Measurements from ENCODE around the gene WDR36.

The WDR36 gene

GRCh38 chr5:111167551-111167950 is 75.4 kb downstream of the WDR36 start:
- H3K4me1 Mint-ChIP-seq, result peaks cover 12% of the 10 kb centered on the region
- no peak overlapping the region for H3K27ac Mint-ChIP-seq
- no peaks in the 10 kb centered on the region for H3K9me3 Mint-ChIP-seq
- no peak for TF ChIP-seq CTCF (IDR thresholded peaks at IDR 0.05)
- H3K36me3 Mint-ChIP-seq (ENCODE audit: low read depth), result no peaks in the 10 kb centered on the region
- H3K27me3 Mint-ChIP-seq (ENCODE audit: low read depth, poor library complexity), result peaks cover 4% of the 10 kb centered on the region
- DNase-seq, result no peak
- no peak overlapping the region for H3K4me3 Mint-ChIP-seq

GRCh38 chr5:111168608-111169007 is 76.5 kb downstream of the WDR36 start:
- no peak for DNase-seq
- H3K9me3 Mint-ChIP-seq, result no peaks in the 10 kb centered on the region

GRCh38 chr5:111169269-111169668 is 77.1 kb downstream of the WDR36 start:
- H3K27ac Mint-ChIP-seq, result no peak overlapping the region
- no peak overlapping the region for H3K4me3 Mint-ChIP-seq
- no peak for TF ChIP-seq CTCF (IDR thresholded peaks at IDR 0.05)
- peaks cover 5% of the 10 kb centered on the region for H3K27me3 Mint-ChIP-seq (ENCODE audit: low read depth, poor library complexity)
- no peaks in the 10 kb centered on the region for H3K9me3 Mint-ChIP-seq
- DNase-seq, result no peak
- no peaks in the 10 kb centered on the region for H3K36me3 Mint-ChIP-seq (ENCODE audit: low read depth)
- H3K4me1 Mint-ChIP-seq, result peaks cover 5% of the 10 kb centered on the region

More at GRCh38 chr5:111168608-111169007, 76.5 kb downstream of the WDR36 start:
- Mint-ChIP-seq H3K27me3 (ENCODE audit: low read depth, poor library complexity) (peaks cover 4% of the 10 kb centered on the region), H3K4me1 (peaks cover 10% of the 10 kb centered on the region), H3K36me3 (ENCODE audit: low read depth) (no peaks in the 10 kb centered on the region), H3K27ac (no peak overlapping the region), H3K4me3 (no peak overlapping the region)
- TF ChIP-seq CTCF (IDR thresholded peaks at IDR 0.05), result no peak

GRCh38 chr5:111170279-111170678 is 78.1 kb downstream of the WDR36 start:
- no peak for TF ChIP-seq CTCF (IDR thresholded peaks at IDR 0.05)
- H3K27me3 Mint-ChIP-seq (ENCODE audit: low read depth, poor library complexity), result peaks cover 8% of the 10 kb centered on the region
- H3K27ac Mint-ChIP-seq, result no peak overlapping the region
- no peak for DNase-seq
- no peaks in the 10 kb centered on the region for H3K36me3 Mint-ChIP-seq (ENCODE audit: low read depth)
- H3K9me3 Mint-ChIP-seq, result no peaks in the 10 kb centered on the region
- H3K4me1 Mint-ChIP-seq, result no peaks in the 10 kb centered on the region
- no peak overlapping the region for H3K4me3 Mint-ChIP-seq

- DNase-seq, result no peak
- no peaks in the 10 kb centered on the region for H3K9me3 Mint-ChIP-seq
- H3K27me3 Mint-ChIP-seq (ENCODE audit: low read depth, poor library complexity), result peaks cover 8% of the 10 kb centered on the region
- H3K4me1 Mint-ChIP-seq, result no peaks in the 10 kb centered on the region
- H3K27ac Mint-ChIP-seq, result no peak overlapping the region
- no peak overlapping the region for H3K4me3 Mint-ChIP-seq
- no peaks in the 10 kb centered on the region for H3K36me3 Mint-ChIP-seq (ENCODE audit: low read depth)
- TF ChIP-seq CTCF (IDR thresholded peaks at IDR 0.05), result no peak
These were observed 80.4 kb downstream of the WDR36 start for GRCh38 chr5:111172504-111172903.

- H3K9me3 Mint-ChIP-seq, result no peaks in the 10 kb centered on the region
- H3K4me1 Mint-ChIP-seq, result no peaks in the 10 kb centered on the region
- H3K4me3 Mint-ChIP-seq, result no peak overlapping the region
- H3K27ac Mint-ChIP-seq, result no peak overlapping the region
- no peak for TF ChIP-seq CTCF (IDR thresholded peaks at IDR 0.05)
- peaks cover 8% of the 10 kb centered on the region for H3K27me3 Mint-ChIP-seq (ENCODE audit: low read depth, poor library complexity)
- H3K36me3 Mint-ChIP-seq (ENCODE audit: low read depth), result no peaks in the 10 kb centered on the region
- no peak for DNase-seq
These were observed 81.3 kb downstream of the WDR36 start for GRCh38 chr5:111173476-111173875.

All from nephron progenitor cell (in vitro differentiated cells).